K562 (cell line): ENCODE measurements around the gene CYB5R3. TPM values are rescaled to one million over a fixed set of nuclear protein-coding genes. Genes with fewer than 3 reads are reported as not detected.

Source experiments
- ATAC-seq: fragments of 200-7000 bp; cut with Tn5 transposase; 3 replicates; pipeline ENCODE4 v1.9.1; 2020; ENCODE audit warnings: moderate library complexity
- BruUV-seq: library from RNA; stranded (reverse); fragments of 400-500 nt; replicated peaks from 2 replicates; lab custom pipeline; 2021; lab: Mats Ljungman, UMichigan
- CTCF ChIA-PET: fragments of 300-600 bp; formaldehyde crosslinking; extraction: SDS; loops from one replicate; lab custom pipeline; 2021; ENCODE audit warnings: low intra/inter-chr PET ratio; lab: Yijun Ruan, JAX
- POLR2A ChIA-PET: fragments of 300-600, 350-650 bp; sonication (Branson Sonifier 250); formaldehyde crosslinking; extraction: SDS; loops from one replicate; lab custom pipeline; 2021; ENCODE audit warnings: antibody characterized with exemption, inconsistent platforms; lab: Yijun Ruan, JAX
- DNase-seq, 4 experiments: peaks; one replicate each; pipeline versions ENCODE4 v3.0.0 to v3.0.0-alpha.2; 2011 to 2018; ENCODE audit warnings: low spot score in 3 of 4, mixed read lengths in 3 of 4; ENCODE audit errors: extremely low read depth in 1 of 4
- FAIRE-seq: peaks from 2 replicates; lab custom pipeline; 2011; peaks lifted over from hg19 to GRCh38; lab: Jason Lieb, UNC
- H2AFZ ChIP-seq: 2 replicates; pipeline ENCODE4 v1.6.0; 2011; ENCODE audit warnings: low read depth, low read length, control low read depth, inconsistent platforms
- H3K27ac ChIP-seq: fragments of 200-600 bp; 3 replicates; pipeline ENCODE4 v1.8.0; 2011; ENCODE audit warnings: low read depth, mild to moderate bottlenecking, control low read depth, inconsistent platforms, low read length, moderate library complexity, mixed read lengths; ENCODE audit errors: extremely low read depth
- H3K27me3 ChIP-seq, 2 experiments: fragments of 300-600 bp in 1 of 2; 2 replicates in 1 of 2; 3 replicates in 1 of 2; pipeline versions ENCODE4 v1.6.0 to v1.8.0; 2011; ENCODE audit warnings: inconsistent platforms in 2 of 2, low read length in 2 of 2, mild to moderate bottlenecking in 1 of 2, mixed read lengths in 1 of 2, moderate library complexity in 1 of 2; ENCODE audit not compliant: control insufficient read depth in 2 of 2, insufficient read depth in 2 of 2
- H3K36me3 ChIP-seq: fragments of 300-600 bp; 3 replicates; pipeline ENCODE4 v1.8.0; 2011; ENCODE audit warnings: mild to moderate bottlenecking, low read length, inconsistent platforms; ENCODE audit not compliant: control insufficient read depth, insufficient read depth
- H3K4me1 ChIP-seq, 2 experiments: fragments of 200-600 bp in 1 of 2; replicated peaks in 1 of 2; 2 replicates in 1 of 2; 3 replicates in 1 of 2; pipeline versions ENCODE4 v1.5.1 to v1.8.0; 2011; ENCODE audit warnings: inconsistent platforms in 2 of 2, low read length in 2 of 2, mild to moderate bottlenecking in 1 of 2, mixed read lengths in 1 of 2, moderate library complexity in 1 of 2; ENCODE audit not compliant: control insufficient read depth in 2 of 2, insufficient read depth in 2 of 2
- H3K4me2 ChIP-seq: 2 replicates; pipeline ENCODE4 v1.6.1; 2011; ENCODE audit warnings: low read length, control low read depth, inconsistent platforms, mixed read lengths; ENCODE audit not compliant: insufficient read depth
- H3K4me3 ChIP-seq: fragments of 200-600 bp; sonication (generic), shearing (Covaris generic); 2 replicates; pipeline ENCODE4 v1.5.1; 2016; ENCODE audit warnings: control low read depth, inconsistent platforms
- H3K79me2 ChIP-seq: fragments of 200-600 bp; 3 replicates; pipeline ENCODE4 v1.8.0; 2011; ENCODE audit warnings: low read length, inconsistent platforms; ENCODE audit not compliant: control insufficient read depth, insufficient read depth
- H3K9ac ChIP-seq, 2 experiments: 2 replicates each; pipeline versions ENCODE4 v1.6.0 to v1.6.1; 2011; ENCODE audit warnings: low read depth in 2 of 2, low read length in 2 of 2, control low read depth in 1 of 2, inconsistent platforms in 1 of 2, mild to moderate bottlenecking in 1 of 2, mixed read lengths in 1 of 2; ENCODE audit not compliant: insufficient read depth in 1 of 2
- H3K9me1 ChIP-seq: one replicate; pipeline ENCODE4 v1.6.0; 2011; ENCODE audit warnings: inconsistent platforms, mild to moderate bottlenecking, low read length, moderate library complexity; ENCODE audit not compliant: control insufficient read depth, insufficient read depth
- H3K9me3 ChIP-seq: replicated peaks from 2 replicates; pipeline ENCODE4 v1.5.1; 2011; ENCODE audit warnings: low read depth, low read length, inconsistent platforms; ENCODE audit not compliant: control insufficient read depth, insufficient read depth
- H4K20me1 ChIP-seq: replicated peaks from 2 replicates; pipeline ENCODE4 v1.6.1; 2011; ENCODE audit warnings: low read length, inconsistent platforms, mixed read lengths; ENCODE audit not compliant: control insufficient read depth, insufficient read depth
- ARID3A ChIP-seq: IDR thresholded peaks from 2 replicates; pipeline ENCODE4 v1.6.1; 2012; ENCODE audit warnings: low read depth, low read length, improper control_type of control experiment, borderline replicate concordance
- BMI1 ChIP-seq: fragments of 150-350 bp; IDR thresholded peaks from 2 replicates; pipeline ENCODE4 v1.6.1; 2014; ENCODE audit warnings: low read length
- CGGBP1 ChIP-seq: fragments of 250-450 bp; sonication (Bioruptor Pico); IDR thresholded peaks from 2 replicates; pipeline ENCODE4 v1.9.0; 2021; ENCODE audit warnings: mild to moderate bottlenecking
- DMBX1 ChIP-seq: fragments of 250-450 bp; sonication (Bioruptor Pico); IDR thresholded peaks from 2 replicates; pipeline ENCODE4 v1.8.0; 2022; ENCODE audit warnings: inconsistent platforms, mild to moderate bottlenecking, moderate library complexity, borderline replicate concordance
- FOS ChIP-seq: IDR thresholded peaks from 3 replicates; pipeline ENCODE4 v1.6.1; 2011; ENCODE audit not compliant: insufficient read length; ENCODE audit errors: extremely low read depth
- MIER1 ChIP-seq: fragments of 450-650 bp; IDR thresholded peaks from 2 replicates; pipeline ENCODE4 v1.6.1; 2016; ENCODE audit warnings: antibody characterized with exemption, mild to moderate bottlenecking, low read depth
- MXD1 ChIP-seq: fragments of 250-450 bp; sonication (Bioruptor Pico); IDR thresholded peaks from 2 replicates; pipeline ENCODE4 v1.8.0; 2021; ENCODE audit warnings: borderline replicate concordance, mild to moderate bottlenecking, moderate library complexity; ENCODE audit not compliant: poor library complexity, severe bottlenecking
- PHF20 ChIP-seq: fragments of 450-650 bp; IDR thresholded peaks from 2 replicates; pipeline ENCODE4 v1.6.1; 2018; ENCODE audit not compliant: partially characterized antibody
- POLR3G ChIP-seq: IDR thresholded peaks from 2 replicates; pipeline ENCODE4 v1.6.1; 2011; ENCODE audit not compliant: insufficient read length, insufficient replicate concordance; ENCODE audit errors: extremely low read depth
- RFX5 ChIP-seq: IDR thresholded peaks from 2 replicates; pipeline ENCODE4 v1.6.1; 2011; ENCODE audit warnings: low read depth, mild to moderate bottlenecking, improper control_type of control experiment, low read length
- RHOXF2B ChIP-seq: fragments of 250-450 bp; sonication (Bioruptor Pico); conservative IDR thresholded peaks from 2 replicates; pipeline ENCODE4 v1.5.1; 2021
- TAF7 ChIP-seq: fragments of 450-650 bp; IDR thresholded peaks from 2 replicates; pipeline ENCODE4 v1.6.1; 2016; ENCODE audit warnings: missing genetic modification characterization, missing compliant biosample characterization
- TGIF2 ChIP-seq: sonication (generic); formaldehyde crosslinking; IDR thresholded peaks from 2 replicates; pipeline ENCODE4 v1.8.1; 2022; ENCODE audit warnings: mild to moderate bottlenecking, missing genetic modification reagents, moderate library complexity
- ZNF165 ChIP-seq: fragments of 250-450 bp; sonication (Bioruptor Pico); IDR thresholded peaks from 2 replicates; pipeline ENCODE4 v1.4.0; 2020; ENCODE audit warnings: borderline replicate concordance
- ZNF311 ChIP-seq: fragments of 250-450 bp; sonication (Bioruptor Pico); IDR thresholded peaks from 2 replicates; pipeline ENCODE4 v1.4.0; 2020; ENCODE audit warnings: mild to moderate bottlenecking, moderate library complexity
- ZNF75A ChIP-seq: fragments of 450-650 bp; formaldehyde crosslinking; IDR thresholded peaks from 2 replicates; pipeline ENCODE4 v1.4.0; 2020; ENCODE audit warnings: mild to moderate bottlenecking
- WGBS: fragments of 100-300 bp; shearing (Covaris generic); methylation state at CpG from one replicate; pipeline ENCODE4 v1.1.6; 2016; ENCODE audit warnings: low coverage, mixed read lengths; ENCODE audit not compliant: insufficient coverage; ENCODE audit errors: missing lambda C conversion rate; 5-methylcytosine and 5-hydroxymethylcytosine counted together
- in situ Hi-C: fragments of 300-500 bp; cut with MboI; formaldehyde crosslinking; loops from 4 replicates; pipeline ENCODE4 v1.15.0; 2018; ENCODE audit warnings: inconsistent platforms, mixed read lengths
- intact Hi-C: fragments of 100-400 bp; cut with micrococcal nuclease; formaldehyde crosslinking; loops from 2 replicates; pipeline ENCODE4 v1.14.2; 2022
- polyA plus RNA-seq, 8 experiments: library from polyadenylated mRNA; depleted of rRNA in 4 of 8; stranded (reverse) in 5 of 8; unstranded in 3 of 8; fragments of >200 nt; fragmentation: Nextera tagmentation in 2 of 8; fragmentation: Illumina TruSeq in 1 of 8; extraction: Ambion mirVana in 2 of 8; extraction: Trizol in 1 of 8; gene quantifications; 2 replicates each; pipeline versions ENCODE4 v1.2.1 to v1.2.3, GENCODE V29; 2011 to 2014; ENCODE audit warnings: inconsistent platforms in 1 of 8, missing spikeins in 1 of 8
- total RNA-seq, 7 experiments: library from RNA; depleted of rRNA in 6 of 7; stranded (reverse); fragments of >200 nt in 6 of 7; fragmentation: Illumina TruSeq in 2 of 7; extraction: Trizol in 2 of 7; gene quantifications; 2 replicates each; pipeline versions ENCODE4 v1.2.1 to v1.2.3, GENCODE V29; 2011 to 2021; ENCODE audit warnings: low replicate concordance in 1 of 7
- TF ChIP-seq, protein P1 (sequence below): fragments of 250-450 bp; sonication (Bioruptor Pico); IDR thresholded peaks from 2 replicates; pipeline ENCODE4 v1.6.1; 2021; ENCODE audit warnings: mild to moderate bottlenecking
- TF ChIP-seq, protein P2 (sequence below): sonication (generic); formaldehyde crosslinking; IDR thresholded peaks from 2 replicates; pipeline ENCODE4 v1.8.0; 2022; ENCODE audit warnings: missing genetic modification reagents, mild to moderate bottlenecking, moderate library complexity, borderline replicate concordance

CYB5R3 gene
- total and polyA plus RNA-seq, 9 of the 15 experiments (the other 6 are each of a cell fraction or from before 2014, with no cell fraction given), result 1.4 to 66.8 (median 23.4) TPM

DNA sequence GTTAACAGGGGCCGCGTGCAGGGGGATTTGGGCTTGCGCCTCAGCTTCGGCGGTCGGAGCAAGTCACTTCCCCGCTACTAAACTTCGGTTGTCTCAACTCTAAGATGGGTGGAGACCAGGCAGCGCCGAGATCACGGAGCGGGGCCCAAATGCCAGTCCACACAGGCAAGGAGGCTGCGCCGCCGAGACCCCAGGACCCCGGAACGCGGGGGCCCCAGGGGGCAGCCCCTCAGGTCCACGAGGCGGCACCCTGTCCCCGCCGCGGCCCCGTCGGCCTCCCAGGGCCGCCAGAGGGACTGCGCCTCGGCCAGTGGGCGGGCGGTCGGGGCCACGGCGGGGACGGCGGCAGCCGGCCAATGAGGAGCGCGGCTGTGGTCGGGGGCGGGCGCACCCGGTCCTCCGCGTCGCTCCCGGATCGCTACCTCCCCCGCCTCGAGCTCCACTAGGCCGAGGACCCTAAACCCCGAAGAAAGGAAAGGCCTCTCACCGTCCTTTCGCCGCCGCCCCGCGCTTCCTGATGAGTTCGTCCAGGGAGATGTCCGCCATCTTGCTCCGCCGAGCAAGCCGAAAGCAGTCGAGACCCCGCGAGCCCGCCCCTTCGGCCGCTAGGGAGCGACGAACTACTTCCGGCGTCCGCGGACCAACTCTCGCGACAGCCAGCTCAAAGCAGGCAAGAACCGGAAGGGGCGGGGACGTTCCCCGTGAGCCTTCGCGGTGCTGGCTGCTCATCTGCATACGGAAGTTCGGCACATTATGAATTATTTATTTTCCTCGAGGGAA is 34.7 kb downstream of the CYB5R3 start, which contains the start of gene POLDIP3:
Gene POLDIP3, minus strand, starts transcription at position 572 of the 780 bp plus-strand sequence. Its CDS starts 26 bp downstream, at position 546.
- intact Hi-C loops (no loop called here), in situ Hi-C loops (no loop called here)
- DNase-seq (peak; percentile 90 to 96 (median 90)), ATAC-seq (peak; percentile 87), FAIRE-seq (peak; percentile 96)
- Histone ChIP-seq H3K9me1 (no peaks in the 10 kb centered on the region), H2AFZ (peak within 1 kb of the TSS; percentile 86), H3K9me3 (no peaks in the 10 kb centered on the region), H3K27ac (peak within 1 kb of the TSS; percentile 95), H3K79me2 (peaks cover 50% of the 10 kb centered on the region), H3K4me1 (peaks cover 15 to 43% of the 10 kb centered on the region in 2 experiments; a peak in 4 of 5 replicates), H3K27me3 (no peaks in the 10 kb centered on the region), H3K4me3 (peak within 1 kb of the TSS; percentile 61), H3K36me3 (peaks cover 38% of the 10 kb centered on the region; the same call in 2 of the 3 replicates), H4K20me1 (0 out of 2 replicates have a peak, but pooled peaks cover 17% of the 10 kb centered on the region), H3K4me2 (peak within 1 kb of the TSS; percentile 80), H3K9ac (peak within 1 kb of the TSS; percentile 93 to 97)
- CTCF ChIA-PET, result no interaction called here
- 2% methylated on average over 56 of the region's 85 CpGs for WGBS
- POLR2A ChIA-PET, result interaction anchor here (0.5 to 3.1 kb wide), 44 partner anchors 8 to 1412 kb away, joined by 3 to 46 read pairs (median 4); partner anchors contain the start of genes ATP5MGL, CENPM and CYB5R3
- no TSS peak for BruUV-seq
- TF ChIP-seq ZNF165 (CRISPR knock-in tag) (no peak), RFX5 (no peak), ARID3A (no peak), POLR3G (no peak), DMBX1 (CRISPR knock-in tag) (no peak), MXD1 (CRISPR knock-in tag) (no peak), BMI1 (no peak), ZNF75A (no peak), FOS (no peak), TGIF2 (CRISPR knock-in tag) (no peak), ZNF311 (CRISPR knock-in tag) (no peak), MIER1 (no peak), PHF20 (no peak), TAF7 (tag) (peak; percentile 83), RHOXF2B (CRISPR knock-in tag) (no peak), CGGBP1 (CRISPR knock-in tag) (no peak)
- TF ChIP-seq, protein P1, sequence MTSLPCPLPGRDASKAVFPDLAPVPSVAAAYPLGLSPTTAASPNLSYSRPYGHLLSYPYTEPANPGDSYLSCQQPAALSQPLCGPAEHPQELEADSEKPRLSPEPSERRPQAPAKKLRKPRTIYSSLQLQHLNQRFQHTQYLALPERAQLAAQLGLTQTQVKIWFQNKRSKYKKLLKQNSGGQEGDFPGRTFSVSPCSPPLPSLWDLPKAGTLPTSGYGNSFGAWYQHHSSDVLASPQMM (CRISPR knock-in tag), result no peak
- TF ChIP-seq, protein P2, sequence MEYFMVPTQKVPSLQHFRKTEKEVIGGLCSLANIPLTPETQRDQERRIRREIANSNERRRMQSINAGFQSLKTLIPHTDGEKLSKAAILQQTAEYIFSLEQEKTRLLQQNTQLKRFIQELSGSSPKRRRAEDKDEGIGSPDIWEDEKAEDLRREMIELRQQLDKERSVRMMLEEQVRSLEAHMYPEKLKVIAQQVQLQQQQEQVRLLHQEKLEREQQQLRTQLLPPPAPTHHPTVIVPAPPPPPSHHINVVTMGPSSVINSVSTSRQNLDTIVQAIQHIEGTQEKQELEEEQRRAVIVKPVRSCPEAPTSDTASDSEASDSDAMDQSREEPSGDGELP, result no peak
